GM06990 (cell line): ENCODE results near the gene HS6ST1.
"Not testable (repeated sequence)": the region's sequence is repeated elsewhere in the genome, so short reads cannot be mapped to it uniquely, and the experiment has no call there.

Source experiments
- DNase-seq: peaks from one replicate; pipeline ENCODE4 v3.0.0-alpha.2; 2011; ENCODE audit not compliant: insufficient read length; ENCODE audit errors: extremely low read depth
- H3K27me3 ChIP-seq: replicated peaks from 2 replicates; pipeline ENCODE4 v1.6.0; 2011; ENCODE audit warnings: low read length; ENCODE audit not compliant: control insufficient read depth, insufficient read depth
- H3K36me3 ChIP-seq: 2 replicates; pipeline ENCODE4 v1.5.1; 2011; ENCODE audit warnings: low read length; ENCODE audit not compliant: control insufficient read depth, insufficient read depth
- H3K4me3 ChIP-seq: replicated peaks from 2 replicates; pipeline ENCODE4 v1.5.1; 2011; ENCODE audit warnings: low read depth, mild to moderate bottlenecking, control low read depth, low read length
- CTCF ChIP-seq: IDR thresholded peaks from 2 replicates; pipeline ENCODE4 v1.5.1; 2011; ENCODE audit warnings: low read length, control low read depth, mild to moderate bottlenecking, inconsistent platforms; ENCODE audit not compliant: insufficient read depth, poor library complexity, severe bottlenecking

The HS6ST1 gene

GRCh38 chr2:128267197-128267596 is 51.5 kb downstream of the HS6ST1 start:
- H3K4me3 ChIP-seq, H3K36me3 ChIP-seq, H3K27me3 ChIP-seq, DNase-seq: not testable (repeated sequence)

- H3K4me3 ChIP-seq, H3K36me3 ChIP-seq, H3K27me3 ChIP-seq, DNase-seq: not testable (repeated sequence)
Measured at GRCh38 chr2:128266463-128266862, 52.2 kb downstream of the HS6ST1 start.

GRCh38 chr2:128265608-128265993 is 53.1 kb downstream of the HS6ST1 start:
- not testable (repeated sequence) for H3K36me3 ChIP-seq, H3K4me3 ChIP-seq, H3K27me3 ChIP-seq, DNase-seq

GRCh38 chr2:128264881-128265607 is 53.6 kb downstream of the HS6ST1 start:
- Histone ChIP-seq H3K36me3 (no peaks in the 10 kb centered on the region), H3K27me3 (no peaks in the 10 kb centered on the region), H3K4me3 (no peak overlapping the region)
- TF ChIP-seq CTCF: no peak
- no peak for DNase-seq

GRCh38 chr2:128263902-128264331 is 54.8 kb downstream of the HS6ST1 start:
- no peak for TF ChIP-seq CTCF
- no peaks in the 10 kb centered on the region for H3K27me3 ChIP-seq
- H3K4me3 ChIP-seq: no peak overlapping the region
- no peak for DNase-seq
- H3K36me3 ChIP-seq: no peaks in the 10 kb centered on the region

GRCh38 chr2:128262315-128263253 is 56.1 kb downstream of the HS6ST1 start:
- DNase-seq: no peak
- H3K4me3 ChIP-seq: no peak overlapping the region
- H3K36me3 ChIP-seq: no peaks in the 10 kb centered on the region
- H3K27me3 ChIP-seq: no peaks in the 10 kb centered on the region
- no peak for TF ChIP-seq CTCF
